Lower lobe of right lung (tissue), 2 donors: ENCODE results near the gene MEF2B. TPM values are rescaled to one million over a fixed set of nuclear protein-coding genes. Genes with fewer than 3 reads are reported as not detected.
A peak's percentile ranks its signal among the peaks of the same experiment; 100 is the strongest.

Experiments used
- ATAC-seq, 2 donors: fragments of 200-7000 bp; cut with Tn5 transposase; one replicate each; pipeline ENCODE4 v1.9.1; 2020 to 2022; ENCODE audit warnings: mild to moderate bottlenecking in 2 of 2, moderate library complexity in 2 of 2
- DNase-seq: peaks from one replicate; pipeline ENCODE4 v3.0.0-alpha.2; 2020
- H3K27ac ChIP-seq: fragments of 200-600 bp; one replicate; pipeline ENCODE4 v1.8.0; 2022
- H3K27me3 ChIP-seq: fragments of 200-600 bp; one replicate; pipeline ENCODE4 v1.8.0; 2022; ENCODE audit warnings: low read depth
- H3K36me3 ChIP-seq: fragments of 200-600 bp; one replicate; pipeline ENCODE4 v1.8.0; 2022; ENCODE audit warnings: mild to moderate bottlenecking
- H3K4me1 ChIP-seq: fragments of 200-600 bp; one replicate; pipeline ENCODE4 v1.8.0; 2022
- H3K4me3 ChIP-seq: fragments of 200-600 bp; one replicate; pipeline ENCODE4 v1.8.0; 2022; ENCODE audit warnings: mild to moderate bottlenecking
- H3K9me3 ChIP-seq: fragments of 200-600 bp; one replicate; pipeline ENCODE4 v1.8.0; 2022
- intact Hi-C: fragments of 100-400 bp; cut with DNase I; formaldehyde crosslinking; loops from one replicate; pipeline ENCODE4 v1.11.0; 2022
- total RNA-seq: library from RNA; stranded (reverse); fragmentation: NEBNext Ultra II Directional; extraction: Animal tissue kit (Norgen Biotek cat#: 25700); gene quantifications from one replicate; pipeline ENCODE4 v1.2.1, GENCODE V29; 2021
- TF ChIP-seq, protein P1 (sequence below): fragments of 200-600 bp; IDR thresholded peaks from one replicate; pipeline ENCODE4 v1.8.0; 2022; ENCODE audit warnings: antibody characterized with exemption, mild to moderate bottlenecking
- donor health status: DM: no; HTN: yes; CAD: no; lungs with severe emphysema.

The MEF2B gene
- total RNA-seq, 1 donor from 2014 or later, result 2.7 TPM

DNA sequence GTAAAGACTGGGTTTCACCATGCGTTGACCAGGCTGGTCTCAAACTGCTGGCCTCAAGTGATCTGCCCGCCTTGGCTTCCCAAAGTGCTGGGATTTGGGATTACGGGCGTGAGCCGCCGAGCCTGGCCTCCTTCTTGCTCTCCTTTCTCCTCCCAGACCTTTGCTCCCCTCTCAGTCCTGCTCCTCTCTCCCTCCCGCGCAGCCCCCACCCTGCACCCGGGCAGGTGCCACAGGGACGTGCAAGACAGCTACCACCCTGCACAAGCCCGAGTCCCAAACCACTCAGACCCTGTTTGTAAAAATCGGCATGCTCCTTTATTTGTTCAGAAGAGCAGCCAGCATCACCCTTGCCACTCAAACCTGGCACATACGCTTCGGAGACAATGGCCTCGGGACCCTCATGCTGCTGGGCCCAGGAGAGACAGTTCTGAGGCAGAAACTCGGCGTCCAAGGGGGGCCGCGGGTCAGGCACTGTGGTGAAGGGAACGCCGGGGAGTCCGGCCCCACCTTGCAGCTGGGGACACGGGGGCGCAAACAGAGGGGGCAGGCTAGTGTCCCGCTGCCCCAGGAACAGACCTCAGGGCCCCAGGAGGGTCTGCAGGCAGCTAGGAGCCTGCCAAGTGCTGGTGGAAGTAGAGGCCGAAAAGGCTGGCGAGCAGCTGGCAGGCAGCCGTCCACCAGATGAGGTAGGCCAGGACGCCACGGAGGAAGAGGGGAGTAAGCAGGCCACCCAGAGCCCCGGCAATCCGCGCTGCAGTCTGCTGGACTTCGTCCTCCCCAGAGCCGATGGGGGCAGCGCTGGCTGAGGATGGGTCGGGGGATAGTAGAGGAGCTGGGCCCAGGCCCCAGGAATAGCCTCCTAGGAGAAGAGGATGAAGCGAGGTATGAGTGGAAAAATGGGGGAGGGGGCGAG is 50.5 kb downstream of the MEF2B start:
- TF ChIP-seq, protein P1, sequence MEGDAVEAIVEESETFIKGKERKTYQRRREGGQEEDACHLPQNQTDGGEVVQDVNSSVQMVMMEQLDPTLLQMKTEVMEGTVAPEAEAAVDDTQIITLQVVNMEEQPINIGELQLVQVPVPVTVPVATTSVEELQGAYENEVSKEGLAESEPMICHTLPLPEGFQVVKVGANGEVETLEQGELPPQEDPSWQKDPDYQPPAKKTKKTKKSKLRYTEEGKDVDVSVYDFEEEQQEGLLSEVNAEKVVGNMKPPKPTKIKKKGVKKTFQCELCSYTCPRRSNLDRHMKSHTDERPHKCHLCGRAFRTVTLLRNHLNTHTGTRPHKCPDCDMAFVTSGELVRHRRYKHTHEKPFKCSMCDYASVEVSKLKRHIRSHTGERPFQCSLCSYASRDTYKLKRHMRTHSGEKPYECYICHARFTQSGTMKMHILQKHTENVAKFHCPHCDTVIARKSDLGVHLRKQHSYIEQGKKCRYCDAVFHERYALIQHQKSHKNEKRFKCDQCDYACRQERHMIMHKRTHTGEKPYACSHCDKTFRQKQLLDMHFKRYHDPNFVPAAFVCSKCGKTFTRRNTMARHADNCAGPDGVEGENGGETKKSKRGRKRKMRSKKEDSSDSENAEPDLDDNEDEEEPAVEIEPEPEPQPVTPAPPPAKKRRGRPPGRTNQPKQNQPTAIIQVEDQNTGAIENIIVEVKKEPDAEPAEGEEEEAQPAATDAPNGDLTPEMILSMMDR, result no peak
- peaks cover 11% of the 10 kb centered on the region for H3K36me3 ChIP-seq
- no peaks in the 10 kb centered on the region for H3K9me3 ChIP-seq
- ATAC-seq, result peak in 1 of 2 donors; percentile 32
- no peaks in the 10 kb centered on the region for H3K4me1 ChIP-seq
- no peak overlapping the region for H3K27ac ChIP-seq
- intact Hi-C loops, result no loop called here
- no peak overlapping the region for H3K4me3 ChIP-seq
- no peaks in the 10 kb centered on the region for H3K27me3 ChIP-seq
- no peak for DNase-seq

DNA sequence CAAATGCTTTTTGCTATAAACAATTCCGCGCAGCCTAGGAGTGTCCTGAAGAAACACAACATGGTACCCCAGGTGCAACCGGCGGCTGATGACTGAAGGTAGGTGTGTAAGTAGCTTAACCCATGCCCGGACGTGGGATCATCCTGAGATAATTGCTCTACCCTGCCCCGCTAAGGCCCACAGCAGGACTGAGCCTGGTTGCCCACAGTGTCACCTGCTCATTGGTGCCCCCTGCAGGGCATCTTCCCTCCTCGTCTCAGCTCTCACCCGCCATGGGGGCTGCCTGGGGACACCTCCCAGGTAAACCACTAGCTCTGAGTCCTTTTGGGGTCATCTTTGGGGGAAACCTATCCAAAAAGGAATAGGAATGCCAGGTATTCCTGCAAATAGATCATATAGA is 54.1 kb downstream of the MEF2B start:
- TF ChIP-seq, protein P1, result peak; percentile 62
- Histone ChIP-seq H3K4me3 (no peak overlapping the region), H3K27ac (no peak overlapping the region), H3K27me3 (no peaks in the 10 kb centered on the region), H3K36me3 (peaks cover 11% of the 10 kb centered on the region), H3K9me3 (no peaks in the 10 kb centered on the region), H3K4me1 (no peaks in the 10 kb centered on the region)
- ATAC-seq (peak; percentile 62 to 70), DNase-seq (peak; percentile 63)
- intact Hi-C loops, result no loop called here

DNA sequence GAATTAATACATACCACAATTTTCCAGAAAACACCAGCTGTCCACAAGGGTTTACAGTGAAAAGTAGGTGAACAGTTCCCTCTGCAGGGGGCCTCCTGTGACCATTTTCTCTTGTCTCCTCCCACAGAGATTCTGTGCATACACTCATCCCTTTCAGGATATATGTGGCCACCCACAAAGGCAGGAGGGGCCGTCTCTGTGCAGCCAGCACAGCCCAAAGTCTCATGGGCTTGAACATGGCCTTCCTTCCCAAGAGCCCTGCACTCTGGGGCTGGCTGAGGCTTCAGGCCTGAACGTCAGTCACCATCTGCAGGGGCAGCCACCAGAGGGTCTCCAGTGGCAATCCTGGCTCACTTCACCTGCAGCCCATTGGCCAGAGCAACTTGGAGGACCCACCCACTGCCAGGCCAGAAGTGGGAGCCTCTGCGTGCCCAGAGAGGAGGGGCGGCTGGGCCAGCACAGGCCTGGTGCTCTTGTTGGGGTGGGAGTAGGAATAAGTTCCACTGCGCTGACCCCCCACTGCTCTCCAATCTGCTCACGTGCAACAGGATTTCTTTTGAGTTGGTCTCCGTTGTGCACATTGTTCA is 56.9 kb downstream of the MEF2B start:
- intact Hi-C loops, result no loop called here
- H3K36me3 ChIP-seq, result no peaks in the 10 kb centered on the region
- no peaks in the 10 kb centered on the region for H3K27me3 ChIP-seq
- H3K27ac ChIP-seq, result no peak overlapping the region
- H3K9me3 ChIP-seq, result no peaks in the 10 kb centered on the region
- no peak overlapping the region for H3K4me3 ChIP-seq
- H3K4me1 ChIP-seq, result peaks cover 6% of the 10 kb centered on the region
- TF ChIP-seq, protein P1, result no peak
- no peak for ATAC-seq
- no peak for DNase-seq

DNA sequence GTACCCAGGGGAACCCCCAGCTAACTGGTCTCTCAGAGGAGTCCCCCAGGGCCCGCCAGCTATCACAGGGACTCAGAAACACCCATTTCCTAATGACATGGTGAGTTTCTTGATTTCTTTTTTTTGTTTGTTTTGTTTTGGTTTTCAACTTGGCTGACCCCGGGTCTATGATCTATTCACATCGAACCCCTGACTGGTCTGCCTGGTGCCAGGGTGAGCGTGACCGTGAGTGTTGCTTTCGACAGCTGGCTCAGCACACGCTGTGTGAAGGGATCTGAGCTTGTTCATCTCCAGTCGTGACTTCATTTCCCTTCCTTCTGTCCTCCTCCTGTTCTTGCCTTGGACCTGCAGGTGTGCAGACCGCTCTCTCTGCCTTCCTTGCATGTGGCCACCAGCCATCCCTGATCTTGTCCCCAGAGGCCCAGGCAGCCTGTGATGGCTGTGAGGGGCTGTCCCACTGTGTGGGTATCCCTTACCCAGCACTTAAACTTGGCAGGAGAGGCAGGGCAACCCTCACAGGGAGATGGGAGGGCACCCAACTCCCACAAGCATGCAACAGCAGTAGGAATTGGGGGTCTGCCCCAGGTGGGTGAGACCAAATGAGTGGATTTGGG is 58.0 kb downstream of the MEF2B start:
- DNase-seq (no peak), ATAC-seq (no peak)
- no peak overlapping the region for H3K27ac ChIP-seq
- intact Hi-C loops, result no loop called here
- TF ChIP-seq, protein P1, result no peak
- H3K36me3 ChIP-seq, result no peaks in the 10 kb centered on the region
- no peak overlapping the region for H3K4me3 ChIP-seq
- no peaks in the 10 kb centered on the region for H3K9me3 ChIP-seq
- H3K27me3 ChIP-seq, result no peaks in the 10 kb centered on the region
- H3K4me1 ChIP-seq, result peaks cover 6% of the 10 kb centered on the region

DNA sequence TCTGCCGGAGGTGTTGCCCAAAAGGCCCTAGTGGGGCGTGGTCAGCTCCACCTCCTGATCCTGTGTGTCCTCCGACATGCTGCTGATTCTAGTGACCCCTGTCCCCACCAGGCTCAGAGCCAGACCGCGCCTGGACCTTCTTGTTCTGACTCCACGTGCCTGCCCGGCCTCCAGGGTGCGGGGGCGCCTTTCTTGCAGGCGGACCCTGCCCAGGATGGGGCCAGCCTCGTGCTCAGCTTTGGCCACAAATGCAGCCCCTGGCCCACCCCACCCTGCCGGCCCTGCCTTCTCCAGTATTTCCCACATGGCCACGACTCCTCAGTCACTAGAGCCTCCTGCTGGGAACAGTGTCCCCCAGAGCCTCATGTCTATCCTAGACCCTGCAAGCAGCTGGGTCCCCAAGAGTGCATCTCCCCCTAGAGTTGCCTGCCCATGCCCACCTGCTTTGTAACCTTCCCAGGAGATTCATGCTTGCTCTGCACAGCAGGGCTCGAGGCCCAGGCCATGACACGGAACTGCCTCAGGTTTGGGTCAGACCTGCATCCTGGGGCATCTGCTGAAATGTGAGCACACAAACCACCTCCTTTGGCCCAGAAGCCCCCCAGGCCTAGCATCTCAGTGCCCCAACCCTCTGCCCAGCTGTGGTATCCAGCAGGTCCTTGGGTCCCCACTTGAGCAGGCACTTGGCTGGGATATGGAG is 58.8 kb downstream of the MEF2B start:
- TF ChIP-seq, protein P1, result no peak
- Histone ChIP-seq H3K4me1 (peaks cover 6% of the 10 kb centered on the region), H3K4me3 (no peak overlapping the region), H3K27ac (no peak overlapping the region), H3K9me3 (no peaks in the 10 kb centered on the region), H3K36me3 (no peaks in the 10 kb centered on the region), H3K27me3 (no peaks in the 10 kb centered on the region)
- DNase-seq (no peak), ATAC-seq (no peak)
- intact Hi-C loops, result no loop called here
